CD8-positive, alpha-beta memory T cell (primary cell): ENCODE measurements around the gene CNDP1. TPM values are rescaled to one million over a fixed set of nuclear protein-coding genes. Genes with fewer than 3 reads are reported as not detected.

ENCODE experiments used
- CTCF ChIA-PET: fragments of 350-600 bp; sonication (Branson Sonifier 250); formaldehyde crosslinking; loops from one replicate; lab custom pipeline; 2021; ENCODE audit warnings: antibody characterized with exemption; lab: Charles Lee
- POLR2A ChIA-PET: fragments of 350-600 bp; sonication (Branson Sonifier 250); formaldehyde crosslinking; loops from one replicate; lab custom pipeline; 2021; ENCODE audit warnings: antibody characterized with exemption; lab: Charles Lee
- DNase-seq, 5 donors: peaks; one replicate each; pipeline versions ENCODE4 v3.0.0 to v3.0.0-alpha.2; 2020 to 2022; ENCODE audit warnings: mixed read lengths in 1 of 5
- H3K27ac ChIP-seq: one replicate; pipeline ENCODE4 v1.7.0; 2013; ENCODE audit warnings: low read depth, mild to moderate bottlenecking, low read length, moderate library complexity
- H3K27me3 ChIP-seq: 2 replicates; pipeline ENCODE4 v1.7.0; 2013; ENCODE audit warnings: low read length, mild to moderate bottlenecking; ENCODE audit not compliant: insufficient read depth, poor library complexity, severe bottlenecking
- H3K36me3 ChIP-seq: 2 replicates; pipeline ENCODE4 v1.7.0; 2013; ENCODE audit warnings: mild to moderate bottlenecking, low read length, moderate library complexity; ENCODE audit not compliant: insufficient read depth
- H3K4me1 ChIP-seq: 2 replicates; pipeline ENCODE4 v1.7.0; 2013; ENCODE audit warnings: mild to moderate bottlenecking, low read length, moderate library complexity; ENCODE audit not compliant: insufficient read depth
- H3K4me3 ChIP-seq: 2 replicates; pipeline ENCODE4 v1.7.0; 2013; ENCODE audit warnings: mild to moderate bottlenecking, low read length
- H3K9me3 ChIP-seq: 2 replicates; pipeline ENCODE4 v1.7.0; 2013; ENCODE audit warnings: mild to moderate bottlenecking, low read length
- H3K27ac Mint-ChIP-seq, 8 donors: one replicate each; pipeline ENCODE4 v1.8.0; 2020 to 2021; ENCODE audit warnings: mixed read lengths in 8 of 8, mild to moderate bottlenecking in 6 of 8, inconsistent platforms in 3 of 8, moderate library complexity in 3 of 8
- H3K27me3 Mint-ChIP-seq, 2 donors: one replicate each; pipeline ENCODE4 v1.8.0; 2020 to 2021; ENCODE audit warnings: mixed read lengths in 2 of 2, mild to moderate bottlenecking in 1 of 2, moderate library complexity in 1 of 2
- H3K36me3 Mint-ChIP-seq, 3 donors: one replicate each; pipeline ENCODE4 v1.8.0; 2020 to 2021; ENCODE audit warnings: mixed read lengths in 3 of 3, inconsistent platforms in 1 of 3, mild to moderate bottlenecking in 1 of 3
- H3K4me1 Mint-ChIP-seq, 3 donors: one replicate each; pipeline ENCODE4 v1.8.0; 2020 to 2021; ENCODE audit warnings: mixed read lengths in 3 of 3, inconsistent platforms in 1 of 3, mild to moderate bottlenecking in 1 of 3
- H3K4me3 Mint-ChIP-seq, 7 donors: one replicate each; pipeline ENCODE4 v1.8.0; 2020 to 2021; ENCODE audit warnings: mixed read lengths in 7 of 7, mild to moderate bottlenecking in 6 of 7, moderate library complexity in 4 of 7, inconsistent platforms in 2 of 7
- H3K9me3 Mint-ChIP-seq, 5 donors: one replicate each; pipeline ENCODE4 v1.8.0; 2020 to 2022; ENCODE audit warnings: mixed read lengths in 5 of 5, mild to moderate bottlenecking in 3 of 5, moderate library complexity in 2 of 5, inconsistent platforms in 1 of 5
- polyA plus RNA-seq: library from polyadenylated mRNA; unstranded; fragments of 300-500 nt; fragmentation: Illumina TruSeq; gene quantifications from one replicate; pipeline ENCODE4 v1.2.3, GENCODE V29; 2021
- total RNA-seq, 2 experiments: library from RNA; stranded (reverse); gene quantifications; one replicate each; pipeline ENCODE4 v1.2.3, GENCODE V29; 2021

Gene CNDP1
- total and polyA plus RNA-seq, 3 experiments from 2014 or later: 0.09 TPM; not detected in 2

- Mint-ChIP-seq H3K4me3 (no peak overlapping the region), H3K27ac (no peak overlapping the region), H3K4me1 (no peaks in the 10 kb centered on the region), H3K9me3 (no peaks in the 10 kb centered on the region), H3K27me3 (peaks cover 3 to 6% of the 10 kb centered on the region in 2 donors), H3K36me3 (peaks cover 4 to 16% (median 10%) of the 10 kb centered on the region in 3 donors)
- ChIA-PET POLR2A (no interaction called here), CTCF (no interaction called here)
- DNase-seq: no peak
- no peaks in the 10 kb centered on the region for H3K9me3 ChIP-seq
- no peaks in the 10 kb centered on the region for H3K36me3 ChIP-seq
- no peaks in the 10 kb centered on the region for H3K4me1 ChIP-seq
- H3K4me3 ChIP-seq: no peak overlapping the region
- H3K27me3 ChIP-seq: no peaks in the 10 kb centered on the region
- no peak overlapping the region for H3K27ac ChIP-seq
These were observed 8.6 kb upstream of the CNDP1 start for GRCh38 chr18:74525741-74526140.

- CTCF ChIA-PET: no interaction called here
- peaks cover 0 to 9% (median 3%) of the 10 kb centered on the region in 3 donors for H3K36me3 Mint-ChIP-seq
These were observed 7.8 kb upstream of the CNDP1 start for GRCh38 chr18:74526488-74526887.

GRCh38 chr18:74528478-74528877 is 5.8 kb upstream of the CNDP1 start:
- H3K27me3 ChIP-seq: no peaks in the 10 kb centered on the region
- no peak overlapping the region for H3K27ac Mint-ChIP-seq
- DNase-seq: no peak
- no peak overlapping the region for H3K4me3 Mint-ChIP-seq
- no peaks in the 10 kb centered on the region for H3K4me1 Mint-ChIP-seq
- H3K36me3 ChIP-seq: no peaks in the 10 kb centered on the region
- H3K9me3 ChIP-seq: no peaks in the 10 kb centered on the region
- no peak overlapping the region for H3K4me3 ChIP-seq
- H3K4me1 ChIP-seq: no peaks in the 10 kb centered on the region
- ChIA-PET POLR2A (no interaction called here), CTCF (no interaction called here)
- no peak overlapping the region for H3K27ac ChIP-seq
- H3K9me3 Mint-ChIP-seq: no peaks in the 10 kb centered on the region
- peaks cover 0 to 1% (median 0%) of the 10 kb centered on the region in 3 donors for H3K36me3 Mint-ChIP-seq
- H3K27me3 Mint-ChIP-seq: peaks cover 3 to 10% of the 10 kb centered on the region in 2 donors

More at GRCh38 chr18:74526488-74526887, 7.8 kb upstream of the CNDP1 start:
- Histone ChIP-seq H3K4me1 (no peaks in the 10 kb centered on the region), H3K4me3 (no peak overlapping the region), H3K27ac (no peak overlapping the region), H3K36me3 (no peaks in the 10 kb centered on the region), H3K27me3 (no peaks in the 10 kb centered on the region), H3K9me3 (no peaks in the 10 kb centered on the region)
- H3K9me3 Mint-ChIP-seq: no peaks in the 10 kb centered on the region
- peaks cover 3 to 9% of the 10 kb centered on the region in 2 donors for H3K27me3 Mint-ChIP-seq
- H3K4me1 Mint-ChIP-seq: no peaks in the 10 kb centered on the region
- POLR2A ChIA-PET: no interaction called here
- DNase-seq: no peak
- no peak overlapping the region for H3K27ac Mint-ChIP-seq
- no peak overlapping the region for H3K4me3 Mint-ChIP-seq

- CTCF ChIA-PET: no interaction called here
- POLR2A ChIA-PET: no interaction called here
These were observed 5.4 kb upstream of the CNDP1 start for GRCh38 chr18:74528913-74529312.

GRCh38 chr18:74529378-74529777 is 4.9 kb upstream of the CNDP1 start:
- Mint-ChIP-seq H3K27me3 (peaks cover 3 to 10% of the 10 kb centered on the region in 2 donors), H3K4me3 (no peak overlapping the region), H3K9me3 (no peaks in the 10 kb centered on the region), H3K27ac (no peak overlapping the region), H3K4me1 (no peaks in the 10 kb centered on the region), H3K36me3 (no peaks in the 10 kb centered on the region)
- H3K27ac ChIP-seq: no peak overlapping the region
- H3K9me3 ChIP-seq: no peaks in the 10 kb centered on the region
- no peak overlapping the region for H3K4me3 ChIP-seq
- no peaks in the 10 kb centered on the region for H3K27me3 ChIP-seq
- POLR2A ChIA-PET: no interaction called here
- CTCF ChIA-PET: no interaction called here
- H3K36me3 ChIP-seq: no peaks in the 10 kb centered on the region
- H3K4me1 ChIP-seq: no peaks in the 10 kb centered on the region
- DNase-seq: no peak

More at GRCh38 chr18:74528913-74529312, 5.4 kb upstream of the CNDP1 start:
- H3K27ac ChIP-seq: no peak overlapping the region
- Mint-ChIP-seq H3K27ac (no peak overlapping the region), H3K4me1 (no peaks in the 10 kb centered on the region), H3K27me3 (peaks cover 3 to 10% of the 10 kb centered on the region in 2 donors), H3K36me3 (peaks cover 0 to 1% (median 0%) of the 10 kb centered on the region in 3 donors), H3K4me3 (no peak overlapping the region), H3K9me3 (no peaks in the 10 kb centered on the region)
- no peak overlapping the region for H3K4me3 ChIP-seq
- H3K27me3 ChIP-seq: no peaks in the 10 kb centered on the region
- DNase-seq: no peak
- no peaks in the 10 kb centered on the region for H3K4me1 ChIP-seq
- H3K9me3 ChIP-seq: no peaks in the 10 kb centered on the region
- H3K36me3 ChIP-seq: no peaks in the 10 kb centered on the region

DNA sequence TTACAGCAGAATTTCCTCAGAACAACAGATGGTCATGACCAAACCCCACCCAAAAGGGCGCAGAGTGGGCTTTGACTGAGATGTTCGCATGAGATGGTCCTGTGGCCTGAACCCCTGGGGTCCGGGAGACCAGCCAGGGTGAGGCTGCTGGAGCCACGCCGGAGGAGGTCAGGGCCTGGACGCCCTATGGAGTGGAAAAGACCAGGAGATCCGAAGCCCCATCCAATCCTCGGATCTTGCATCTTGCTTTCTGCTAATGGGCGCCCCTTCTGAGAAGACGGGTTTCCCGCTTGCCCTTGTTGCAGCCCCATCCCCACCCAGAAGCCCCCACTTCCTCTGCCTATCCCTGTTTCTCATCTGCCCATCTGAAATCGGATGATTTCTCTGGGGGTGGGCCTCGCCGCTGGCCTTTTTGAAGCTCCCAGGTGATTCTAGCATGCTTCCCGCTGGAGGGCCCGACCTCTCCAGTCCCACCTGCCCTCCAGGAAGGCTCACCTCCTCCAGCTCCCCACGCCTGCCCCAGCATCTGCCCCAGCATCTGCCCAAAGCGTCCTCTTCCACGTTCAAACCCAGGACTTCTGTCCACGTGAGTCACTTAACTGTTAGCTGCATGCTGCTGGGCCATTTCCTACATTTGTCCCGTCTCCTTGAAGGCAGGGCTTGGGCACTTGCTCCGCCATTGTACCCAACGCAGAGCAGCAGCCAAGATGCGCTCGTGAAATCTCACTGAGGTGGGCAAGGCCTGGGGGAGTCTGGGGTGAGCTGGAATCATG is 4.3 kb upstream of the CNDP1 start:
- Mint-ChIP-seq H3K4me3 (no peak overlapping the region), H3K9me3 (no peaks in the 10 kb centered on the region), H3K4me1 (no peaks in the 10 kb centered on the region), H3K27me3 (peaks cover 3 to 10% of the 10 kb centered on the region in 2 donors), H3K36me3 (no peaks in the 10 kb centered on the region), H3K27ac (peak overlapping the region in 1 of 8 donors; percentile 17)
- ChIA-PET CTCF (interaction anchor here (1.4 kb wide), 1 partner anchor 22 kb away, joined by 3 read pairs; no protein-coding TSS in a partner anchor), POLR2A (no interaction called here)
- H3K4me1 ChIP-seq: no peaks in the 10 kb centered on the region
- no peaks in the 10 kb centered on the region for H3K9me3 ChIP-seq
- no peaks in the 10 kb centered on the region for H3K27me3 ChIP-seq
- DNase-seq: no peak
- H3K36me3 ChIP-seq: no peaks in the 10 kb centered on the region
- H3K27ac ChIP-seq: no peak overlapping the region
- no peak overlapping the region for H3K4me3 ChIP-seq

DNA sequence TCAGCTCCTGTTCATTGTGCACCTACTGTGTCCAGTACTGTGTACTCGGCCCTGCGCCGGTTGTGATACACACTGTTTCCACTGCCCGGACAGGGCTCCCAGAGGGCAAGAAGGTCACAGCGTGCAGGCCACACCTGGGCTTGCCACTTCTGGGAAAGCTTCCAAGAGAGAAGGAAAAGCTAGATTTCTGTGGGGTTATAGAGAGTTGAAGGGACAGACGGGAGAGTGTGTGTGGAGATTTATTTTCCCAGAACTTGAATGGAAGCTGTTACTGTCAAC is 3.8 kb upstream of the CNDP1 start:
- Mint-ChIP-seq H3K4me1 (no peaks in the 10 kb centered on the region), H3K27ac (peak overlapping the region in 1 of 8 donors; percentile 17), H3K4me3 (no peak overlapping the region), H3K27me3 (peaks cover 3 to 10% of the 10 kb centered on the region in 2 donors), H3K36me3 (no peaks in the 10 kb centered on the region), H3K9me3 (no peaks in the 10 kb centered on the region)
- ChIA-PET POLR2A (no interaction called here), CTCF (interaction anchor here (1.4 kb wide), 1 partner anchor 21 kb away, joined by 3 read pairs; no protein-coding TSS in a partner anchor)
- Histone ChIP-seq H3K9me3 (no peaks in the 10 kb centered on the region), H3K27me3 (no peaks in the 10 kb centered on the region), H3K4me1 (no peaks in the 10 kb centered on the region), H3K27ac (no peak overlapping the region), H3K4me3 (no peak overlapping the region), H3K36me3 (no peaks in the 10 kb centered on the region)
- no peak for DNase-seq

GRCh38 chr18:74531043-74531442 is 3.3 kb upstream of the CNDP1 start:
- Histone ChIP-seq H3K4me3 (no peak overlapping the region), H3K27me3 (no peaks in the 10 kb centered on the region), H3K9me3 (no peaks in the 10 kb centered on the region), H3K36me3 (no peaks in the 10 kb centered on the region), H3K4me1 (no peaks in the 10 kb centered on the region), H3K27ac (no peak overlapping the region)
- peaks cover 3 to 10% of the 10 kb centered on the region in 2 donors for H3K27me3 Mint-ChIP-seq
- no peaks in the 10 kb centered on the region for H3K9me3 Mint-ChIP-seq
- no peaks in the 10 kb centered on the region for H3K4me1 Mint-ChIP-seq
- no peaks in the 10 kb centered on the region for H3K36me3 Mint-ChIP-seq
- POLR2A ChIA-PET: no interaction called here
- CTCF ChIA-PET: interaction anchor here (1.4 kb wide), 1 partner anchor 21 kb away, joined by 3 read pairs; no protein-coding TSS in a partner anchor
- no peak overlapping the region for H3K27ac Mint-ChIP-seq
- H3K4me3 Mint-ChIP-seq: no peak overlapping the region
- no peak for DNase-seq
